Measurements from ENCODE around the gene MYL6B.
A peak's percentile ranks its signal among the peaks of the same experiment; 100 is the strongest.
"Not testable (repeated sequence)": the region's sequence is repeated elsewhere in the genome, so short reads cannot be mapped to it uniquely, and the experiment has no call there.

Gene MYL6B

GRCh38 chr12:56186957-56187356 is 34.6 kb downstream of the MYL6B start:
- no peak for DNase-seq

- no peak for DNase-seq
These were observed 35.9 kb downstream of the MYL6B start for GRCh38 chr12:56188131-56188777.

- DNase-seq, result no peak
These were observed 36.4 kb downstream of the MYL6B start for GRCh38 chr12:56188778-56189098.

GRCh38 chr12:56189099-56189917 is 36.9 kb downstream of the MYL6B start, which contains the start of gene SMARCC2:
SMARCC2 (minus strand) TSS chr12:56189483; CDS start chr12:56189461, 22 bp downstream.
- peak; percentile 79 for DNase-seq

GRCh38 chr12:56189918-56190694 is 37.7 kb downstream of the MYL6B start:
- DNase-seq, result peak; percentile 66

- no peak for DNase-seq
These were observed 38.3 kb downstream of the MYL6B start for GRCh38 chr12:56190695-56191155.

- no peak for DNase-seq
These were observed 40.2 kb downstream of the MYL6B start for GRCh38 chr12:56192582-56192981.

GRCh38 chr12:56193025-56193578 is 40.7 kb downstream of the MYL6B start:
- peak; percentile 69 for DNase-seq

GRCh38 chr12:56196818-56197550 is 44.6 kb downstream of the MYL6B start:
- not testable (repeated sequence) for DNase-seq

GRCh38 chr12:56197921-56198635 is 45.7 kb downstream of the MYL6B start:
- DNase-seq, result no peak

GRCh38 chr12:56198836-56199235 is 46.4 kb downstream of the MYL6B start:
- no peak for DNase-seq

GRCh38 chr12:56202366-56202765 is 50.0 kb downstream of the MYL6B start:
- no peak for DNase-seq

- DNase-seq, result no peak
These were observed 50.5 kb downstream of the MYL6B start for GRCh38 chr12:56202838-56203237.

GRCh38 chr12:56204275-56204674 is 51.9 kb downstream of the MYL6B start:
- no peak for DNase-seq

GRCh38 chr12:56205445-56205844 is 53.1 kb downstream of the MYL6B start:
- no peak for DNase-seq

GRCh38 chr12:56206452-56207166 is 54.2 kb downstream of the MYL6B start:
- peak; percentile 38 for DNase-seq

All from activated CD4-positive, alpha-beta T cell treated with anti-CD3 and anti-CD28 coated beads, Interleukin-2, amount 50 U/mL, for 1 hour (primary cell).